ENCODE measurements around the gene AKAP8. TPM values are rescaled to one million over a fixed set of nuclear protein-coding genes. Genes with fewer than 3 reads are reported as not detected.

Gene AKAP8
- total RNA-seq (2014; rRNA removed; shearing (Covaris generic)): 22.2 and 26.4 TPM in 2 replicates
- total RNA-seq (2022): 51.3 and 52.3 TPM in 2 replicates
- percentile 73 among the genes with signal in this experiment for Bru-seq, nascent RNA
- percentile 81 among the genes with signal in this experiment for BruChase-seq, experiment 1, labeled RNA remaining after a 6-hour chase
- percentile 87 among the genes with signal in this experiment for BruChase-seq, experiment 2, labeled RNA remaining after a 2-hour chase
- long read RNA-seq, transcript AKAP8-201 (14 exons, 3,670 nt): major isoform, 41 of 84 reads
- long read RNA-seq, partial matches to known transcripts: 6 of 84 reads
- long read RNA-seq, other reads (novel, unspliced or antisense): 36 of 84 reads

GRCh38 chr19:15379083-15379998 is at the start of gene AKAP8:
AKAP8 (minus strand) TSS chr19:15379787; CDS start chr19:15379731, 56 bp downstream.
- Histone ChIP-seq H3K4me2 (ENCODE audit: low read length) (peak within 1 kb of the TSS; percentile 84), H3K9me3 (ENCODE audit: low read length) (no peaks in the 10 kb centered on the region), H3K79me2 (ENCODE audit: insufficient read depth, low read depth, low read length) (peaks cover 49% of the 10 kb centered on the region), H3K27ac (ENCODE audit: low read depth, low read length, poor library complexity, severe bottlenecking) (peak within 1 kb of the TSS; percentile 75), H2AFZ (ENCODE audit: low read length) (peak within 1 kb of the TSS; percentile 55; the same call in 1 of the 2 replicates), H3K4me1 (ENCODE audit: insufficient read depth, low read length, poor library complexity, severe bottlenecking) (peaks cover 35% of the 10 kb centered on the region), H3K4me3 (ENCODE audit: low read depth, low read length, poor library complexity, severe bottlenecking) (peak within 1 kb of the TSS; percentile 83), H4K20me1 (ENCODE audit: insufficient read depth, low read length) (peaks cover 18% of the 10 kb centered on the region), H3K9me2 (ENCODE audit: insufficient read depth, low read length) (no peaks in the 10 kb centered on the region), H3K36me3 (ENCODE audit: insufficient read depth, low read length) (peaks cover 38% of the 10 kb centered on the region)
- BruUV-seq (replicated peaks): no TSS peak
- ChIA-PET CTCF (ENCODE audit: unreplicated experiment) (interaction anchor here (0.6 kb wide), 1 partner anchor 91 kb away, joined by 3 read pairs; no protein-coding TSS in a partner anchor), POLR2A (interaction anchor here (0.5 to 3.1 kb wide), 7 partner anchors 13 to 88 kb away, joined by 3 to 12 read pairs (median 3); partner anchors contain the start of gene AKAP8L)
- TF ChIP-seq CTCF (conservative IDR thresholded peaks at IDR 0.05; ENCODE audit: low read length) (no peak), EZH2phosphoT487 (IDR thresholded peaks at IDR 0.05; ENCODE audit: borderline replicate concordance, low read depth, low read length) (no peak)
- intact Hi-C loops (cut with micrococcal nuclease; ENCODE audit: unreplicated experiment): loop anchor here (1.0 to 2.0 kb wide), 4 partner anchors 39 to 457 kb away; partner anchors contain the start of gene AKAP8L
- peak; percentile 99 for DNase-seq (ENCODE audit: low spot score)

GRCh38 chr19:15427991-15428471 is 48.4 kb upstream of the AKAP8 start:
- peaks cover 68% of the 10 kb centered on the region for H3K36me3 ChIP-seq (ENCODE audit: insufficient read depth, low read length)
- no peaks in the 10 kb centered on the region; the same call in 1 of the 2 replicates for H4K20me1 ChIP-seq (ENCODE audit: insufficient read depth, low read length)
- no peak overlapping the region for H3K4me3 ChIP-seq (ENCODE audit: low read depth, low read length, poor library complexity, severe bottlenecking)
- ChIA-PET CTCF (ENCODE audit: unreplicated experiment) (no interaction called here), POLR2A (no interaction called here)
- DNase-seq (ENCODE audit: low spot score): no peak
- H3K9me3 ChIP-seq (ENCODE audit: low read length): no peaks in the 10 kb centered on the region
- peaks cover 15% of the 10 kb centered on the region for H3K4me1 ChIP-seq (ENCODE audit: insufficient read depth, low read length, poor library complexity, severe bottlenecking)
- BruUV-seq (replicated peaks): no TSS peak
- no peak overlapping the region for H2AFZ ChIP-seq (ENCODE audit: low read length)
- H3K4me2 ChIP-seq (ENCODE audit: low read length): no peak overlapping the region
- no peaks in the 10 kb centered on the region for H3K9me2 ChIP-seq (ENCODE audit: insufficient read depth, low read length)
- no peak for TF ChIP-seq EZH2phosphoT487 (IDR thresholded peaks at IDR 0.05; ENCODE audit: borderline replicate concordance, low read depth, low read length)
- no peak for TF ChIP-seq CTCF (conservative IDR thresholded peaks at IDR 0.05; ENCODE audit: low read length)
- no peak overlapping the region for H3K27ac ChIP-seq (ENCODE audit: low read depth, low read length, poor library complexity, severe bottlenecking)
- peaks cover 24% of the 10 kb centered on the region for H3K79me2 ChIP-seq (ENCODE audit: insufficient read depth, low read depth, low read length)
- intact Hi-C loops (cut with micrococcal nuclease; ENCODE audit: unreplicated experiment): no loop called here

All from OCI-LY7 (cell line).